Lower leg skin (tissue), 3 donors: ENCODE data around the gene STARD3.

Source experiments
- POLR2A ChIP-seq, 2 donors: fragments of 450-650 bp; IDR thresholded peaks; one replicate each; pipeline ENCODE4 v1.6.1; 2016 to 2017; ENCODE audit warnings: antibody characterized with exemption in 2 of 2, mild to moderate bottlenecking in 1 of 2, moderate library complexity in 1 of 2
- TF ChIP-seq, protein P1 (sequence below), 3 donors: fragments of 450-650 bp; IDR thresholded peaks; one replicate each; pipeline ENCODE4 v1.5.1; 2016; ENCODE audit warnings: antibody characterized with exemption in 3 of 3, mild to moderate bottlenecking in 3 of 3, moderate library complexity in 2 of 3

DNA sequence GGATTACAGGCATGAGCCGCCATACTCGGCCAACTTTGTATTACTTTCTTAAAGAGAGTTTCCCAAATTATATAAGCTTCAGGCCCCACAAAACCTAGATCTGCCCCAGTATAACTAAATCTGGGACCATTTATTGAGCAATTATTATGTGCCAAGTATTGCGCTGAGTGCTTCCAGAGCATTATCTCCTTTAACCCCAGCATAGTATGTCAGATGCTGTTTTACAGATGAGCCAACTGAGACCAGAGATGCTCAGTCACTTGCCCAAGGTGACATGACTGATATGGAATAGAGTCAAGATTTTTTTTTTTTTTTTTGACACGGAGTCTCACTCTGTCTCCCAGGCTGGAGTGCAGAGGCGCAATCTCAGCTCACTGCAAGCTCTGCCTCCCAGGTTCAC lies 61.0 kb downstream of the STARD3 start:
- no peak for TF ChIP-seq POLR2A (IDR thresholded peaks at IDR 0.05)
- TF ChIP-seq, protein P1, sequence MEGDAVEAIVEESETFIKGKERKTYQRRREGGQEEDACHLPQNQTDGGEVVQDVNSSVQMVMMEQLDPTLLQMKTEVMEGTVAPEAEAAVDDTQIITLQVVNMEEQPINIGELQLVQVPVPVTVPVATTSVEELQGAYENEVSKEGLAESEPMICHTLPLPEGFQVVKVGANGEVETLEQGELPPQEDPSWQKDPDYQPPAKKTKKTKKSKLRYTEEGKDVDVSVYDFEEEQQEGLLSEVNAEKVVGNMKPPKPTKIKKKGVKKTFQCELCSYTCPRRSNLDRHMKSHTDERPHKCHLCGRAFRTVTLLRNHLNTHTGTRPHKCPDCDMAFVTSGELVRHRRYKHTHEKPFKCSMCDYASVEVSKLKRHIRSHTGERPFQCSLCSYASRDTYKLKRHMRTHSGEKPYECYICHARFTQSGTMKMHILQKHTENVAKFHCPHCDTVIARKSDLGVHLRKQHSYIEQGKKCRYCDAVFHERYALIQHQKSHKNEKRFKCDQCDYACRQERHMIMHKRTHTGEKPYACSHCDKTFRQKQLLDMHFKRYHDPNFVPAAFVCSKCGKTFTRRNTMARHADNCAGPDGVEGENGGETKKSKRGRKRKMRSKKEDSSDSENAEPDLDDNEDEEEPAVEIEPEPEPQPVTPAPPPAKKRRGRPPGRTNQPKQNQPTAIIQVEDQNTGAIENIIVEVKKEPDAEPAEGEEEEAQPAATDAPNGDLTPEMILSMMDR (IDR thresholded peaks at IDR 0.05) = no peak
